Lung (tissue), 12 donors: Measurements from ENCODE around the gene LRWD1. TPM values are rescaled to one million over a fixed set of nuclear protein-coding genes. Genes with fewer than 3 reads are reported as not detected.

Source experiments
- ATAC-seq: fragments of 200-7000 bp; cut with Tn5 transposase; one replicate; pipeline ENCODE4 v1.9.1; 2020; ENCODE audit warnings: moderate number of reproducible peaks; ENCODE audit not compliant: insufficient read depth, low FRiP score
- DNase-seq, 3 donors: peaks; one replicate each; pipeline ENCODE4 v3.0.0-alpha.2; 2013 to 2017
- H3K27ac ChIP-seq, 2 donors: one replicate each; pipeline ENCODE4 v1.5.1; 2013; ENCODE audit warnings: mild to moderate bottlenecking in 2 of 2, moderate library complexity in 2 of 2, control low read depth in 1 of 2, inconsistent platforms in 1 of 2, low read depth in 1 of 2, low read length in 1 of 2
- H3K27me3 ChIP-seq, 3 donors: one replicate each; pipeline ENCODE4 v1.5.1; 2013; ENCODE audit warnings: low read length in 2 of 3; ENCODE audit not compliant: control insufficient read depth in 3 of 3, insufficient read depth in 3 of 3
- H3K36me3 ChIP-seq, 4 donors: one replicate each; pipeline ENCODE4 v1.5.1; 2013; ENCODE audit warnings: low read length in 4 of 4, mild to moderate bottlenecking in 1 of 4, moderate library complexity in 1 of 4; ENCODE audit not compliant: control insufficient read depth in 4 of 4, insufficient read depth in 4 of 4
- H3K4me1 ChIP-seq, 5 donors: one replicate each; pipeline ENCODE4 v1.5.1; 2013; ENCODE audit warnings: low read length in 5 of 5, mild to moderate bottlenecking in 2 of 5, moderate library complexity in 1 of 5; ENCODE audit not compliant: control insufficient read depth in 5 of 5, insufficient read depth in 5 of 5
- H3K4me3 ChIP-seq: one replicate; pipeline ENCODE4 v1.5.1; 2013; ENCODE audit warnings: mild to moderate bottlenecking, control low read depth, moderate library complexity
- H3K9ac ChIP-seq, 2 donors: one replicate each; pipeline ENCODE4 v1.5.1; 2013; ENCODE audit warnings: low read length in 2 of 2, control low read depth in 1 of 2; ENCODE audit not compliant: insufficient read depth in 1 of 2
- H3K9me3 ChIP-seq, 4 donors: one replicate each; pipeline ENCODE4 v1.5.1; 2013; ENCODE audit warnings: low read length in 3 of 4, mild to moderate bottlenecking in 1 of 4, moderate library complexity in 1 of 4; ENCODE audit not compliant: control insufficient read depth in 4 of 4, insufficient read depth in 3 of 4
- CTCF ChIP-seq: IDR thresholded peaks from 2 replicates; pipeline ENCODE4 v1.5.1; 2012; ENCODE audit warnings: mild to moderate bottlenecking; ENCODE audit errors: control extremely low read depth, extremely low read depth
- WGBS, 2 donors: extraction: QIAGEN DNeasy Blood & Tissue Kit; methylation state at CpG; one replicate each; pipeline ENCODE4 v1.1.7; 2013; 5-methylcytosine and 5-hydroxymethylcytosine counted together
- polyA plus RNA-seq, 2 donors: library from polyadenylated mRNA; stranded (reverse); fragments of 200-250 nt; gene quantifications; one replicate each; pipeline ENCODE4 v1.2.1, GENCODE V29; 2013
- total RNA-seq, 2 donors: library from RNA; depleted of rRNA in 1 of 2; stranded (reverse); fragments of >200 nt in 1 of 2; gene quantifications; one replicate each; pipeline ENCODE4 v1.2.1, GENCODE V29; 2014 to 2021
- donor health status: control.
- donor health status: control.
- donor health status: Bipolar disorder and iron deficiency.
- donor health status: healthy.
- donor health status: DM: yes; HTN: yes; CAD: no.

Gene LRWD1
- total and polyA plus RNA-seq, 4 donors: 12.3 to 31.5 (median 25.9) TPM

- Histone ChIP-seq H3K27me3 (no peaks in the 10 kb centered on the region), H3K9ac (no peak overlapping the region), H3K4me1 (peaks cover 0 to 7% (median 0%) of the 10 kb centered on the region in 5 donors), H3K36me3 (peaks cover 5 to 29% (median 14%) of the 10 kb centered on the region in 4 donors), H3K27ac (peak overlapping the region in 1 of 2 donors; percentile 75), H3K4me3 (no peak overlapping the region), H3K9me3 (peaks cover 0 to 2% (median 0%) of the 10 kb centered on the region in 4 donors)
- 52 to 70% methylated on average over 5 of the region's 5 CpGs for WGBS, 2 donors
- ATAC-seq (no peak), DNase-seq (no peak)
- TF ChIP-seq CTCF: no peak
These were observed 37.8 kb upstream of the LRWD1 start for GRCh38 chr7:102427019-102427405.

DNA sequence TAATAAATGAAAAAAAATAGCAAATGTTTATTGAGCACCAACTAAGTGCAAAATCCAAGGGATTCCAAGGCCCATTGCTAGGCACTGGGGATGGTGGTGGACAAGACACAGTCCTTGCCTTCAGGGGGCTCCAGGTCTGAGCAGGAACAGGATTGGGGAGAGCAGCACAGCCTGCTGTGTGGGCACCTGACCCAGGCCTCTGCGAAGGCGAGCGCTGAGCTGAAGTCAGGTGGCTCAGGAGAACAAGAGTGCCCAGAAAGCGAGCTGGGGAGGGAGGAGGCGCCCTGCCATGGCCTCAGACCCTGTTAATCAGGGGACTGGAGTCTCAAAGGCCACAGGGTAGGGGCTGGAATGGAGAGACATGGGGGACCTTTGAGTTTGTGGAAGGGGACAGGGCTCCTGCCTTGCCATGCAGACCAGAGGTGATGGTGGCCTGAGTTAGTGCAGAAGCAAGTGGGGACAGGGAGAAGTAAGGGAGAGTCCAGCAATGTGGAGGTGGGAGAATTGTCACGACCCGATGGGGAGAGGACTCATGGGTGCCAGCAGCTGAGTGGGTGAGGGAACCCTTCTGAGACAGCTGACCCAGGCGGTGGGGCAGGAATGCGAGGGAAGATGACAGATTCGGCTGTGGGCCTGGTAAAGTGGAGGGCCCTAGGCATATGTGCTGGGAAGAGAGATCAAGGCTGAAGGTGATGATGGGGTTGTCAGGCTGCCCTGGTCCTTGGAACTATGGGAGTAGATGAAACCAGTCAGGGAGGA lies 35.5 kb upstream of the LRWD1 start:
- peaks cover 0 to 10% (median 3%) of the 10 kb centered on the region in 5 donors for H3K4me1 ChIP-seq
- H3K27ac ChIP-seq: peak overlapping the region in 1 of 2 donors; percentile 43

GRCh38 chr7:102431617-102432298 lies 33.0 kb upstream of the LRWD1 start:
- WGBS, 2 donors: 26 to 40% methylated on average over 17 of the region's 17 CpGs
- ATAC-seq (no peak), DNase-seq (peak in 2 of 3 donors; percentile 7 to 9)
- Histone ChIP-seq H3K27me3 (no peaks in the 10 kb centered on the region), H3K4me3 (no peak overlapping the region), H3K36me3 (peaks cover 0 to 5% (median 2%) of the 10 kb centered on the region in 4 donors), H3K9ac (no peak overlapping the region), H3K9me3 (no peaks in the 10 kb centered on the region), H3K27ac (peak overlapping the region in 1 of 2 donors; percentile 50), H3K4me1 (peaks cover 0 to 14% (median 5%) of the 10 kb centered on the region in 5 donors)
- no peak for TF ChIP-seq CTCF

More for the DNA sequence above, 35.5 kb upstream of the LRWD1 start:
- Histone ChIP-seq H3K9me3 (peaks cover 0 to 2% (median 0%) of the 10 kb centered on the region in 4 donors), H3K27me3 (no peaks in the 10 kb centered on the region), H3K36me3 (peaks cover 5 to 22% (median 14%) of the 10 kb centered on the region in 4 donors), H3K9ac (no peak overlapping the region), H3K4me3 (no peak overlapping the region)
- ATAC-seq (no peak), DNase-seq (no peak)
- TF ChIP-seq CTCF: no peak
- WGBS, 2 donors: 93 to 98% methylated on average over 10 of the region's 10 CpGs
